Mucosa of rectum (tissue), 2 donors: Measurements from ENCODE around the gene ACSL3.
A peak's percentile ranks its signal among the peaks of the same experiment; 100 is the strongest.
"Not testable (repeated sequence)": the region's sequence is repeated elsewhere in the genome, so short reads cannot be mapped to it uniquely, and the experiment has no call there.

Source experiments
- H3K27ac ChIP-seq, 2 donors: one replicate each; pipeline ENCODE4 v1.7.0; 2013; ENCODE audit warnings: inconsistent platforms in 2 of 2, low read depth in 2 of 2, low read length in 2 of 2
- H3K27me3 ChIP-seq, 2 donors: one replicate each; pipeline ENCODE4 v1.7.0; 2013; ENCODE audit warnings: low read length in 2 of 2; ENCODE audit not compliant: control insufficient read depth in 2 of 2, insufficient read depth in 2 of 2
- H3K36me3 ChIP-seq, 2 donors: one replicate each; pipeline ENCODE4 v1.7.0; 2013; ENCODE audit warnings: low read length in 2 of 2; ENCODE audit not compliant: control insufficient read depth in 2 of 2, insufficient read depth in 2 of 2
- H3K4me1 ChIP-seq, 2 donors: one replicate each; pipeline ENCODE4 v1.7.0; 2013; ENCODE audit warnings: low read length in 2 of 2, mild to moderate bottlenecking in 1 of 2; ENCODE audit not compliant: control insufficient read depth in 2 of 2, insufficient read depth in 2 of 2
- H3K4me3 ChIP-seq, 2 donors: one replicate each; pipeline ENCODE4 v1.7.0; 2013; ENCODE audit warnings: low read length in 2 of 2
- H3K9ac ChIP-seq, 2 donors: one replicate each; pipeline ENCODE4 v1.7.0; 2013; ENCODE audit warnings: low read length in 2 of 2, low read depth in 1 of 2, mild to moderate bottlenecking in 1 of 2
- H3K9me3 ChIP-seq, 2 donors: one replicate each; pipeline ENCODE4 v1.7.0; 2013; ENCODE audit warnings: low read length in 2 of 2; ENCODE audit not compliant: control insufficient read depth in 2 of 2
- donor health status: healthy.
- donor health status: Normal muscosa, but diverticular disease.

ACSL3 gene

DNA sequence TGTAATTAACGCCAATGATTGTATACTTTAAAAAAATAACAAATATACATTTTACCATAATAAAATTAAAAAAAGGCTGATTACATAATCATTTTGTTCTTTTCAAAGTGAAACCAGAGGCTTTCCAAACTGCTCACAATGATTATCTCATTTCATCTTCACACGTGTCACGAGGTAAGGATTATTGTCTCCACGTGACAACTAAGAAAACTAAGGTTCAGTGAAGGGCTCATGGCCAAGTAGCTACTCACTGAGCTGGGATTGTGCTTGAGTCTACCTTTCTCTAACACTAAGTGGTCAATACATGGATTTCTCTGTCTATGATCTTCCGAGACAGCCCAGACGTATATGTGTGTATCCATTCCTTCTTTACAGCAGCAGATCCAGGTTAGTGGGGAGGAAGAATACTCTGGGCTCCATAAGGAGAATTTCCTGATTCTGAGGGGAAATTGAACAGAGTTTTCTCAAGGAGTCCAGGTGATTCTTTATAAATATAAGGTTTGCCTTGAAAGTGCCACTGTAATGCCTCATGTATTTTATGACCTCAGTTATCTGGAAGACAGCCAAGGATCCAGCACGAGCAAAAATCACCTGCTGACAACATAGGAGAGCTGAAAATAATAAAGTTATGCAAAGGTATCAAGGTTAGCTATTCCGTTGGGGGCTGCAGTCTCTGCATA is 25.6 kb upstream of the ACSL3 start:
- no peaks in the 10 kb centered on the region for H3K36me3 ChIP-seq
- peak overlapping the region in 1 of 2 donors; percentile 52 for H3K9ac ChIP-seq
- H3K27me3 ChIP-seq: no peaks in the 10 kb centered on the region
- H3K4me3 ChIP-seq: peak overlapping the region in 1 of 2 donors; percentile 1
- H3K4me1 ChIP-seq: peaks cover 4 to 7% of the 10 kb centered on the region in 2 donors
- H3K9me3 ChIP-seq: no peaks in the 10 kb centered on the region
- H3K27ac ChIP-seq: peak overlapping the region; percentile 29 to 74

DNA sequence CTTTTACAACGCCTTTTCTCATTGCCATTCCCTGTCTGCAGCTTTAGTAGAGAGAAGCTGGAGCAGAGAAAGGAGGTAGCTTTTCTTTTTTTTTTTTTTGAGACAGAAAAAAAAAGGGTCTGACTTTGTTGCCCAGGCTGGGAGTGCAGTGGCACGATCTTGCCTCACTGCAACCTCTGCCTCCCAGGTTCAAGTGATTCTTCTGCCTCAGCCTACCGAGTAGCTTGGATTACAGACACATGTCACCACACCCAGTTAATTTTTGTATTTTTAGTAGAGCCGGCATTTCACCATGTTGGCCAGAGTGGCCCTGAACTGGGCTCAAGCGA is 25.0 kb upstream of the ACSL3 start:
- Histone ChIP-seq H3K9me3 (no peaks in the 10 kb centered on the region), H3K9ac (peak overlapping the region in 1 of 2 donors; percentile 52), H3K27ac (no peak overlapping the region), H3K4me1 (peaks cover 4 to 7% of the 10 kb centered on the region in 2 donors), H3K27me3 (no peaks in the 10 kb centered on the region), H3K36me3 (no peaks in the 10 kb centered on the region), H3K4me3 (no peak overlapping the region)

DNA sequence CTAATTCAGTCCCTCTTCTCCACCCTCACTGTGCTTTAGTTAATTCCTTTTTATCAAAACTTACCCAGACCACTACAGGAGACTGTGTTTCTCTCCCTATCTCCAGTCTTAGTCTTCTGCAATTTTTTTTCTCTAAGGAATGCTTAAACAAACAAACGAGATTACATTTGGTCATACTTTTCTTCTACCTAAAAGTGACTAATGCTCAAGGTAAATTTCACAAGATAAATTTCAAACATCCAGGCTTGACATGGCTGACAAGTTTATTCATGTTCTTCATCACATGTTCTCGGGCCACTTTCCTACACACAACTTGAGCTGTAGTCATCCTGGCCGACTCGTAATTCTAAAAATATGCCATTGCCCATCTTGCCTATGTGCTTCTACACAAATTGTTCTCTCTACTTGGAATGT is 23.2 kb upstream of the ACSL3 start:
- Histone ChIP-seq H3K27ac (no peak overlapping the region), H3K9ac (no peak overlapping the region), H3K9me3 (no peaks in the 10 kb centered on the region), H3K4me1 (peaks cover 4 to 7% of the 10 kb centered on the region in 2 donors), H3K27me3 (no peaks in the 10 kb centered on the region), H3K36me3 (no peaks in the 10 kb centered on the region), H3K4me3 (no peak overlapping the region)

DNA sequence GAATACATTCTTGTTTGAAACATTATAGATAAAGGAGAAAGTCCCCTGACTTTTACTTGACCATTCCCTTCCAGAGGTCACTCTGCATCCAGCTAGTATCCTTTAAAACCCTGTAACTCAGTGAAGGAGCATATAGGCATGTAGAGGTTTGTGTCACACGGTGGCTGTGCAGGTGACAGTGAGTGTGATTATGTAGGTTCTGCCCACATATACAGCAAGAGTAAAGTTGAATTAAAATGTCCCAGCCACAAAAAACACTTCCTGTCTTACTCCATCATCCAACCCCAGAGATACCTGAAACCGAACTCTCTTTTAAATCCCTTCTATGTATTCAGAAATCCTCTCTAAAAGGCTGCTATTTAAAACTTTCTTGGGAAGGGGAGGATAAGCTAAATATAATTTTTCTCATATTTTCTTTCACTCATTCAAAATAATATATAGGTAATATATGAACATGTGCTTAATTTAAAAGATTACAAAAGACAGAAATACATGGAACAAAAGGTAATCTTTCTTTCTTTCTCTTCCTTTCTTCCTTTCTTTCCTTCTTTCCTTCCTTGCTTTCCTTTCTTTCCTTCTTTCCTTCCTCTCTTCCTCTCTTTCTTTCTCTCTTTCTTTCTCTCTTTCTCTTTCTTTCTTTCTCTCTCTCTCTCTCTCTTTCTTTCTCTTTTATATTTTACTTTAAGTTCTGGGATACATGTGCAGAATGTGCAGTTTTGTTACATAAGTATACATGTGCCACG is 20.6 kb upstream of the ACSL3 start:
- Histone ChIP-seq H3K27ac (no peak overlapping the region), H3K9me3 (no peaks in the 10 kb centered on the region), H3K4me3 (no peak overlapping the region), H3K27me3 (no peaks in the 10 kb centered on the region), H3K36me3 (no peaks in the 10 kb centered on the region), H3K4me1 (peaks cover 6 to 9% of the 10 kb centered on the region in 2 donors), H3K9ac (no peak overlapping the region)

DNA sequence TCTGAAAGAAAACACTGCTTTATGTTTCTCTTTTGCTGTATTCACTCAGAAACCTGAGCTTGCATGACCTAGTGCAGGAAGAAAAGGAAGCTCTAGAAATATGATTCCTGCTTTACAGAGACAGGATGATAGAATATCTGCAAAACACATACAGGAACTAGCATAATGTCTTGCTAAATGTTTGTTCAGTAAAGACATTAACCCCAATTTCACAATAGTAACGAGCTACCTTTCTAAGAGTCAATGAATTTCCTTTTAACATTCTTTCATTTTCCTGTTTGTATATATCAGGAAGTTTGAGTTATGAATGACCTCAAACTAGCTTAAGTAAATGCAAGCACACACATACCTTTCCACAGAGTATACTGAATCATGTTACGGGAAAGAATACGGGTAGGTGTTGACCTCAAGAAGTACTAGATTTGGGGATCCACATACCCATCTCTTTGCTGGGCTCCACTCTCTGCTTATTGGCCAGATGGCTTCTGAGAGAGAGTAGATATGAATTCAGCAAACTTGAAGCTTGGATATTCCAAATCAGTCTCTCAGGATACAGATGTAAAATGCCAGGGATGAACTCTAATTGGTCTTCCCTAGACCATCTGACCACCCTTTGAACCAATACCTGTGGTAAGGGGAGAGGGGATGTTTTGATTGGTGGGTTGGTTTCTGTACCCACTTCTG is 18.2 kb upstream of the ACSL3 start:
- Histone ChIP-seq H3K4me3 (no peak overlapping the region), H3K9ac (peak overlapping the region in 1 of 2 donors; percentile 34), H3K9me3 (no peaks in the 10 kb centered on the region), H3K27me3 (no peaks in the 10 kb centered on the region), H3K36me3 (no peaks in the 10 kb centered on the region), H3K4me1 (peaks cover 3% of the 10 kb centered on the region in 2 donors), H3K27ac (peak overlapping the region; percentile 25 to 28)

DNA sequence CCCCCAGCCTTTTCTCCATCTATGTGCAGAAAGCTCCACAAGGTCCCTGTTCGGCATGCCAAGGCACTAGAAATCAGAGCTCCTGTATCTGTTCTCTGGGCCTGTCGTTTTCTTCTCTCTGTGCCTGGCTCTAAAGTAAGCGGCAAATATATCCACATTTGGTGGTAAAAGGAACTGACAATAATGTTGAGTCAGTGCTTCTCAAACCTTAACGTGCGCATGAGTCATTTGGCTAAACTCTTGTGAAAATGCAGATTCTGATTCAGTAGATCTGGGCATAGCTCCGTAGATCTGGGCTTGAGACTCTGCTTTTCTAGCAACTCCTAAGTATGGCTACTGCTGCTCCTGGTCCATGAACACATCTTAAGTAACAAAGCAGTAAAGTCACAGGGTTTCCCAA is 16.5 kb upstream of the ACSL3 start:
- no peak overlapping the region for H3K27ac ChIP-seq
- peaks cover 3% of the 10 kb centered on the region in 2 donors for H3K4me1 ChIP-seq
- no peaks in the 10 kb centered on the region for H3K27me3 ChIP-seq
- no peaks in the 10 kb centered on the region for H3K36me3 ChIP-seq
- no peak overlapping the region for H3K9ac ChIP-seq
- no peaks in the 10 kb centered on the region for H3K9me3 ChIP-seq
- H3K4me3 ChIP-seq: no peak overlapping the region

DNA sequence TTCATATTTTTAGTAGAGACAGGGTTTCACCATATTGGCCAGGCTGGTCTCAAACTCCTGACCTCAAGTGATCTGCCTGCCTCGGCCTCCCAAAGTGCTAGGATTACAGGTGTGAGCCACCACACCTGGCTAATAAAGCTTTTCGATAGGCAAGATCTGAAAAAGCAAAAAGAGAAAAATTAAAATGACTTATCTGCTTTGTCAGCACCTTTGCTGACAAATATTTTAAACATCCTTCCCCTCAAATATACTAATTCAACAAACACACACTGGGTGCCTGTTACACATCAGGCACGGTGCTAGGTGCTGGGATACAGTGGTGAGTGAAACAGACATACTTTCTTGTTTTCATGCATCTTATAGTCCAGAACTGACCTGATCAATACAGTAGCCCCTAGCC is 15.5 kb upstream of the ACSL3 start:
- not testable (repeated sequence) for H3K4me1 ChIP-seq, H3K4me3 ChIP-seq, H3K27ac ChIP-seq, H3K27me3 ChIP-seq, H3K36me3 ChIP-seq, H3K9ac ChIP-seq, H3K9me3 ChIP-seq

DNA sequence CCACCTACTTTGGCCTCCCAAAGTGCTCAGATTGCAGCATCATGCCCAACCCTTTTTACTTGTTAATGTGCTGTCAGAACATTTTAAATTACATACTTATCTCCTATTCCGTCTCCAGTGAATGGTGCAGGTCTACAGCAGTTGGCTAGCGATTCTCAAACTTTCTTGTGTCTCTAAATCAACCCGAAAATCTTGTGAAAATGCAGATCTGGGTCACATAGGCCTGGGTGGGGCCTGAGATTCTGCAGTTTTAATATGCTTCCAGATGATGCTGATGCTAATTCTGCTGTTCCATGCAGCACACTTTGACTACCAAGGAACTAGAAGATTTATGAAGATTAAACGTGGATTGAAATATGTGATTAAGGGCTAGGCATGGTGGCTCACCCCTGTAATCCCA is 14.8 kb upstream of the ACSL3 start:
- H3K9me3 ChIP-seq: no peaks in the 10 kb centered on the region
- no peaks in the 10 kb centered on the region for H3K36me3 ChIP-seq
- H3K4me3 ChIP-seq: no peak overlapping the region
- peaks cover 3% of the 10 kb centered on the region in 2 donors for H3K4me1 ChIP-seq
- H3K9ac ChIP-seq: no peak overlapping the region
- no peak overlapping the region for H3K27ac ChIP-seq
- no peaks in the 10 kb centered on the region for H3K27me3 ChIP-seq

DNA sequence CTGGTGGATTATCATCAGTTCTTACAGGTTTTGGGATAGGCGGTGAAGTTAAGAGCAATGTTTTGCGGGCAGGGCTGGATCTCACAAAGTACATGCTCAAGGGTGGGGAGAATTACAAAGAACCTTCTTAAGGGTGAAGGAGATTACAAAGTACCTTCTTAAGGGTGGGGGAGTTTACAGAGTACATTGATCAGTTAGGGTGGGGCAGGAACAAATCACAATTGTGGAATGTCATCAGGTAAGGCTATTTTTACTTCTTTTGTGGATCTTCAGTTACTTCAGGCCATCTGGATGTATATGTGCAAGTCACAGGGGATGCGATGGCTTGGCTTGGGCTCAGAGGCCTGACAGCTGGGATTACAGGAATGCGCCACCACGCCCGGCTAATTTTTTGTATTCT is 12.8 kb upstream of the ACSL3 start:
- not testable (repeated sequence) for H3K4me3 ChIP-seq, H3K36me3 ChIP-seq, H3K4me1 ChIP-seq, H3K27me3 ChIP-seq, H3K9ac ChIP-seq, H3K9me3 ChIP-seq, H3K27ac ChIP-seq

DNA sequence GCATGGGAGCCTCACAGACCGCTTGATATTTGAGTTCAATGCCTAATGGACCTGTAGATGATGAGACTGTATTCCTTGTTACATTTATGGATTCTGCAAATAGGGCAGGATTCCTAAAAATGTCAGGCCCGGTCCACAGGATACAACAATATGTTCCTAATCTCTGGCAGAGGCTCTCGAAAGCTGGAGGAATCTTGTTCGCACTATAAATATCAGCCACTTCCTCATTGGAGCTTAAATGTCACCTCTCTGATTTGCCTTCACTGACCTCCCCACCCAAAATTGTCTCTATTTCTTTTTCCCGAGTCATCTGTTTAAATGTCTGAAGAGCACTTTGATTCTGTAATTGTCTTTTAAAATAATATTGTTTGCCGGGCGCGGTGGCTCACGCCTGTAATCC is 12.0 kb upstream of the ACSL3 start:
- Histone ChIP-seq H3K4me3 (no peak overlapping the region), H3K27me3 (no peaks in the 10 kb centered on the region), H3K9me3 (no peaks in the 10 kb centered on the region), H3K9ac (no peak overlapping the region), H3K27ac (no peak overlapping the region), H3K4me1 (no peaks in the 10 kb centered on the region), H3K36me3 (no peaks in the 10 kb centered on the region)
